ENCODE results near the gene DIS3L. TPM values are rescaled to one million over a fixed set of nuclear protein-coding genes. Genes with fewer than 3 reads are reported as not detected.
"Not testable (repeated sequence)": the region's sequence is repeated elsewhere in the genome, so short reads cannot be mapped to it uniquely, and the experiment has no call there.

DIS3L gene
- total RNA-seq, 4 donors from 2014 or later = 24.4 to 60.8 (median 42.1) TPM

DNA sequence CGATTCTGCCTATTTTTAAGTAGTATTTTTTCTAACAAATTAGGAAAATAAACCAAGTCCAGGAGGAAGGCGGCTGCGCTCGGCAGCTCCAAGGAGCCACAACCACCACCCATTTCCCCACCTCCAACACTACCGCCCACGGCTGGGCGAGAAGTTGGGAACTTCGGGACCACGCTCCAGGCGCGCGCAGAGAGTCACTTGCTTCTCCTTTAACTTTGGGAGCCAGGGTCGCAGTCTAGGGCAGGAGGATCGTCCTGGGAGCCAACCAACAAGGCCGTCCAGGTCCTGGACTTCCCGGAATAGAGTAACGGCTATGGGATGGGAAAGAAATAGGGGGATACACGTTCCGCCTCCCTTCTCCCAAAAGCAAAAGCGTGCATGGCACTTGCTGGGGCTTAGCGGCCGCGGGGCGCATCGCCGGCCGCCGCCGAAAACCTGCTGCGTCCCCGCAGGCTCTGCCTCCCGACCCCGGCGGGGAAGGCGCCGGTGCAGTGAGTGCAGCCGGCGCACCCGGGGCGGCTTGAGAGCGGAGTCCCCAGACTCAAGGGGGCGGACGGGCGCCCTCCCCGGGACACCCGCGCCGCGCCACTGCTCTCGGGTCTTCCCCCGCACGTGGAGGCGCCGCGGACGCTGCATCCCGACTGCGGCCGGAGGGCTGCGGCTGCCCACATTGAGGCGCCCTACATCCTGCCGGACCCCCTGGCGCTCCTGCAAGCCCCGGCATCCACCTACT, 40.5 kb upstream of the DIS3L start:
- TF ChIP-seq, protein P1, sequence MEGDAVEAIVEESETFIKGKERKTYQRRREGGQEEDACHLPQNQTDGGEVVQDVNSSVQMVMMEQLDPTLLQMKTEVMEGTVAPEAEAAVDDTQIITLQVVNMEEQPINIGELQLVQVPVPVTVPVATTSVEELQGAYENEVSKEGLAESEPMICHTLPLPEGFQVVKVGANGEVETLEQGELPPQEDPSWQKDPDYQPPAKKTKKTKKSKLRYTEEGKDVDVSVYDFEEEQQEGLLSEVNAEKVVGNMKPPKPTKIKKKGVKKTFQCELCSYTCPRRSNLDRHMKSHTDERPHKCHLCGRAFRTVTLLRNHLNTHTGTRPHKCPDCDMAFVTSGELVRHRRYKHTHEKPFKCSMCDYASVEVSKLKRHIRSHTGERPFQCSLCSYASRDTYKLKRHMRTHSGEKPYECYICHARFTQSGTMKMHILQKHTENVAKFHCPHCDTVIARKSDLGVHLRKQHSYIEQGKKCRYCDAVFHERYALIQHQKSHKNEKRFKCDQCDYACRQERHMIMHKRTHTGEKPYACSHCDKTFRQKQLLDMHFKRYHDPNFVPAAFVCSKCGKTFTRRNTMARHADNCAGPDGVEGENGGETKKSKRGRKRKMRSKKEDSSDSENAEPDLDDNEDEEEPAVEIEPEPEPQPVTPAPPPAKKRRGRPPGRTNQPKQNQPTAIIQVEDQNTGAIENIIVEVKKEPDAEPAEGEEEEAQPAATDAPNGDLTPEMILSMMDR (IDR thresholded peaks at IDR 0.05) = no peak
- ATAC-seq (ENCODE audit: low FRiP score) (no peak), DNase-seq (ENCODE audit: low spot score) (no peak)

DNA sequence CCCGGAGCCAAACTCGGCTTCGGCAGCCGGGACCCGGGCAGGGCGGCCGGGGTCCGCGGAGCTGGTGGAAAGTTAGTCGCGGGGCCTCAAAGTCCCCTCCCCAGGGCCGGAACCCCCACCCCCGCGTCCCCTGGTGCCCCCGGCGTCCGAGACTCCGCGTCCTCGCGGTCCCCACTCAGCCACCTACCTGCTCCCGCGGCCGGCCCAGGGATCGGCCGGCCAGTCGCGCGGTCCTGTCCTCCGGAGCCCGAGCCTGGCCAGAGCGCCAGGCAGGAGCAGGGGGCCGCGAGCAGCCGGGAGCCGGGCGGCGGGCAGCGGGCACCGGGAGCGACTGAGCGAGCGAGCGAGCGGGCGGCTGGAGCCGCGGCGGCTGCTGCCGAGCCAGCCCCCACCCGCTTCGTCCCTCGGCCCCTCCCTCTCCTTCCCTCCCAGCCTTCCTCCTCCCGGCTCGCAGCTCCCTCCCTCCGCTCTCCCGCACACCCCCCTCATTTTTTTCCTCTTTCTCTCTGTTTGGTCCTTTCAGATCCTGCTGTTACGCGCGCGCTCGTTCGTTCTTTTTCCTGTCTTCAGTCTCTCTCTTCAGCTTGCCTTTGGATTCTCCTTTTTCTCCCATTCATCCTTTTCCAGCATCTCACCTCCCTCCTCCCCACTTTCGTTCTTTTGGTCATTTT, 39.8 kb upstream of the DIS3L start, which contains the start of gene MEGF11:
TSS of gene MEGF11 (minus strand) at position 333 of the 671 bp plus-strand sequence. CDS start 125,347 bp downstream, outside the sequence.
- TF ChIP-seq, protein P1 (IDR thresholded peaks at IDR 0.05) = no peak
- ATAC-seq (ENCODE audit: low FRiP score) (no peak), DNase-seq (ENCODE audit: low spot score) (no peak)

DNA sequence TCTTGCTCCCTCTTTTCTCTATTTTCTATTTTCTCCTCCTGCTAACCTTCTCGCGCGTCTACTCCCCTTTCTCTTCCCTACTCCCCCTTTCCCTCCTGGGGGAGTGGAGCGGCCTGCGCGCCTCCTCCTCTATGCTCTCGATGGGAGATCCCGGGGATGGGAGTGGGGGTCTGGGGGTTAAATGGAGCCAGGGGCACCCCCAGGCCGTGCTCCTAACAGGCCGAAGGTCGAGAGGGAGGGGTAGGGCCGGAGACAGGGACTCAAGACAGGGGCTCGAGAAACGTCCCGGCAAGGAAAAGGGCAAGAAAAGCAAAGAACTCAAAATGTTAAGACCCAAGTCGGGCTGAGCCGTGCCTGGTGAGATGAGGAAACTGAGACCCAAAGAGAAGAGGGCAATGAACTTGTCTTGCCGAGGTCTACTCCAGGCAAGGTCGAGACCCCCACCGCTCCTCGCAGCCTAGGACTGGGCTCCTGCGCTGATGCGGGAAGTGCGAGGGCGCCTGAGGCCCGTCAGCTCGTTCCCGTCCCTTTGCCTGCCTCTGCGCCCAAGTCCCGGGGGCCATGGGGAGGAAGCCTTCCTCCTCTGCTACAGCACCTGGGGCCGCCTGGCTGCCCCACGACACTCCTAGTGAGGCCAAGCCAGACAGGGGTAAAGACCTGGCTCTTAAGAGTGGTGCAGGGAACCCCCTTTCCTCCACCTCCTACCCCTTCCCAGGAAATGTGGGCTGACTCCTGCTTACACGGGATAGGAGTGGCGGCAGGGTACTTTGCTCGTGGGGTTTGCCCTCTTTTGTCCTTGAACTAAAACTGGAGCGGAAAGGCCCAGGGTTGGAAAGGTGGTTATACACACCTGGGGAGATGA, 39.0 kb upstream of the DIS3L start:
- ATAC-seq (ENCODE audit: low FRiP score) (no peak), DNase-seq (ENCODE audit: low spot score) (no peak)
- TF ChIP-seq, protein P1 (IDR thresholded peaks at IDR 0.05) = no peak

DNA sequence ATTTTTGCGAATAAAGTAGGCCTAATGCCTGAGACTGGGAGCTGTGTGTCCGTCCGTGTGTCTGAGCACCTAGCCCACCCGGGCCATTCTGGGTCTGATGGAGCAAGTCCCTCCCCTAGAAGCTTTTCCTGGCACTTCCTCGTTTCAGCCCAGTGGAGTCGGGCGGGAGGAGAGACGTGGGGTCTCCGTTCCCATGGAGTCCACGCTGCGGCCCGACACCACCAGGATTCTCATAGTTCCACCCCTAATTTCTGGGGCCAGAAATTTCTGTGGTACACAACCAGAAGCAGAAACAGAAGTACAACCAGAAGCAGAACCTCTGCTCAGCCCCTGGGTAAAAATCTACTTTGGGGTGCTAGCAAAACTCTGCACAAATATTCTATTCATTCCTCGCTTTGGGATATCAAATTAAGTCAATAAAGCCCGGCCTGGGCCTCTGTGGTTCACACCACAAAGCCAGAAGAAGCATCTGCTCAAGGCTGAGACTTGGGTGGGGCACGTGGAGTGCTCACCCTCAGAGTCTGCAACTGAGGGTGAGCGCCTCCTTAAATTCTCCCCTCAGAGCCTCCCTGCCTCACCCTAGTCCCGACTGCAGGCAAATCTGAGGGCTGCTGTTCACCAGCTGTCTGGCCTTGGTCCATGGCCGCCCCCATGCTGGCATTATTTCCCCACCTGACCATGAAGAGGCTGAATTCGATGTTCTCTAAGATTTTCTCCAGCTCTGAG, 38.3 kb upstream of the DIS3L start:
- DNase-seq (ENCODE audit: low spot score) (no peak), ATAC-seq (ENCODE audit: low FRiP score) (no peak)
- TF ChIP-seq, protein P1 (IDR thresholded peaks at IDR 0.05) = no peak

DNA sequence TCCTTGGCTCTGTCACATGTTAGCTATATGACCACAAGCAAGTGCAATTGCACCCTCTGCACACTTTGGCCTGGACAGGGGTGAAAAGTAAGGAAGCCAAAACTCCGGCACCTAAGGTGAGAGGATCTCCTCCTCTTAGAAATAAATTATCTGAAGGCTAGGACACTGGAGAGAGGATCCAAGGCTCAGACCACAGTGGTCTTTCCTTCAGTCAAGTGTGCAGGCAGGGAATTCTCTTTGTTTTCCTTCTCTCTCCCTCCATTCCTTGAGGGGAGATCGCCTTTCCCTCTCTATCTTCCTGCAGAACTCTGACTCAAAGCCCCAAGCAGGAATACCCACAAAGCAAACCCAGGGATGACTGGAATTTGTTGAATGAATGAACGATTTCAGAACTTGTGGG, 36.7 kb upstream of the DIS3L start:
- ATAC-seq (ENCODE audit: low FRiP score) (no peak), DNase-seq (ENCODE audit: low spot score) (no peak)
- TF ChIP-seq, protein P1 (IDR thresholded peaks at IDR 0.05) = no peak

DNA sequence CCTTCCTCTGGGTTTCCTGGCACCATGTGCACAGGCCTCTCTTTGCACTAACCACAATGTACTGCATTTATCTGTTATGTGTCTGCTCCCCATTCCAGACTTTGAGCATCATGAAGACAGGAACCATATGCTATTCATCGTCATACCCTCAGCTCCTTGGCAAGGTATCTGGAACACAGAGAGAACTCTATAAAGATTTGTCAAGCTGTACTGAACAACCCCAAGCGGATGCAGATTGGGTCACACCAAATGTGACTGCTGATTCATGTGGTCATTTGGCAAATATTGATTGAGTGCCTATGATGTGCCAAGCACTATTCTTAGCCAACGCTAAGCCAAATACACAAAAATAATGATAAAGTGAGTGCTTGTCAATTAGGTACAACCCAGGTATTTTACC, 32.3 kb upstream of the DIS3L start:
- ATAC-seq (ENCODE audit: low FRiP score) = no peak
- DNase-seq (ENCODE audit: low spot score) = no peak
- TF ChIP-seq, protein P1 (IDR thresholded peaks at IDR 0.05) = no peak

DNA sequence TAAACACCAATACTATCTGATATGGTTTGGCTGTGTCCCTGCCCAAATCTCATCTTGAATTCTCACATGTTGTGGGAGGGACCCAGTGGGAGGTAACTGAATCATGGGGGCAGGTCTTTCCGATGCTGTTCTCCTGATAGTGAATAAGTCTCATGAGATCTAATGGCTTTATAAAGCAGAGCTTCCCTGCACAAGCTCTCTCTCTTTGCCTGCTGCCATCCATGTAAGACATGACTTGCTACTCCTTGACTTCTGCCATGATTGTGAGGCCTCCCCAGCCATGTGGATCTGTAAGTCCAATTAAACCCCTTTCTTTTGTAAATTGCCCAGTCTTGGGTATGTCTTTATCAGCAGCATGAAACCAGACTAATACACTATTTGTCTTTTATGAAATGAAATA, 30.5 kb upstream of the DIS3L start:
- not testable (repeated sequence) for ATAC-seq (ENCODE audit: low FRiP score); DNase-seq (ENCODE audit: low spot score)
